ENCODE results near the gene TFCP2L1. TPM values are rescaled to one million over a fixed set of nuclear protein-coding genes. Genes with fewer than 3 reads are reported as not detected.
"Not testable (repeated sequence)": the region's sequence is repeated elsewhere in the genome, so short reads cannot be mapped to it uniquely, and the experiment has no call there.

Gene TFCP2L1
- total RNA-seq, 1 donor from 2014 or later: 15.7 TPM

DNA sequence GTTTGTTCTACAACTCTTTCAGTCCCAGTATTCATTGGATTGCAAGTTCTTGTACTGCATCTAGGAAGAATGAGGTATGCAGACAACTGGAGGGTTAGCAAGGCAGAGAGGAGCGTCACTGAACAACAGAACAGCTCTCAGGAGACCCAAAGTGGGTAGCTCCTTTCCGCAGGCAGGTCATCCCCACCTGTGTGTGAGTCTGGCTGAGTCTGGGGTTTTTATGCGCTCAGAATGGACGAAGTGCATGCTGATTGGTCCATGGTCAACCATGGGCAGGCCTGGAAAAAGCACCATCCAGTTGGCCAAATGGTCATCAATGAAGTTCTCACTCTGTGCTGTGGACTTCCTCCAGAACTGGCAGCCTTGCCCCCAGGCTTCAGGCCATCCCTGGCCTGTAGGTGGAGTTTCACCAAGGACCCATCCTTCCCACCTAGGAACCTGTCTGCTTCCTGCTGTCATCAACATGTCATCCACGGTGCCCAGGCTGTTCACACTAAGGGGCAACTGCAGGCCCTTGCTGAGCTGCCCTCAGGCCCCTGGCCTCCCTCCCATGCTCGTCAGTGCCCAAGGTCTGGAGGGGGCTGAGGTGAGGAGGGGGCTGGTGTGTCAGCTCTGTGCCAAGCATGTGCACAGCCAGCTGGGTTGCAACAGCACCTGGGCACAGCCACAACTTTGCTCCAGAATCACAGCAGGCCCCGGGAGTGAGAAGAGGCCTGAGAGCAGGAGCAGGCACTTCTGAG, 11.1 kb upstream of the TFCP2L1 start:
- DNase-seq (ENCODE audit: low spot score): no peak

DNA sequence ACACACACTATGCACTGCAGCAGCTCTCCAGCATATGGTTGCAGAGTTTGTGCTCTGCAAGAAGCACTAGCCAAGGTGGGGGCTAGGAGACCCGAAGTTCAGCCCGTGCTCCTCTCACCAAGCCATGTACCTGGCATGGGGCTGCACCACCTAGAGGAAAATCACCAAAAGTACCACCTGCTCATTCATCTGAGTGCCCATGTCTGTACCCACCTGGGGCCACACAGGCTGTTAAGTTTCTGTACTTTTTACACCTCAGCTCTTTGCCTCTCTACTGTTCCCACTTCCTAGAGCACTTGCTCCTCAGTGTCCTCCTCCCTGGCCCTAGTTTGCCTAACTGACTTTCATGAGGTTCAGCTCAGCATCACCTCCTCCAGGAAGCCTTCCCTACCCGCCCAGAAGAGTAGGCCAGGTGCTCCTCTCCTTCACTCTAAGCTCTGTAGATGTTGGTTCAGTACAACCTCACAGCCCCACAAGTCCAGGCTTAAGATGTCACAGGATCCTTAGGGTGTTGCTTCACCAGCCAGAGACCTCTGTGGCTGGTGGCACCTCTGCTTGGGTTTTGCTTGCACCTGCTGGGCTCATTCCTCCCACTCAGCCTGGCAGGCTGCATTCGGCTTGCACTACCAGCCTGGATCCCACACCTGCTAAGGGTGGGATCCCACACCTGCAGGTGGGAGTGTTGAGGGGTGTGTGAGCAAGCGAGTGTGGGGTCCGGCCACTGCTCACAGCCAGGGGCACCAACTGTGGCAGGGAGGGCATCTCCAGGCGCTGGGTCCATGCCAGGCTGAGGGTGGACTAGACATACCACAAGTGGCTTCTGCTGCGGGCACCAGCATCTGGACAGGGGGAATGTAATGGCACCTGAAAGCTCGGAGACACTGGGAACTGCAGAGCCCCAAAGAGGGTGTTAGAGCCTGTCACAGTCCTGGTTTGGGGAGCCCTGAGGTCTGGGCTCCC, 10.2 kb upstream of the TFCP2L1 start:
- no peak for DNase-seq (ENCODE audit: low spot score)

GRCh38 chr2:121293450-121294325, 8.7 kb upstream of the TFCP2L1 start:
- no peak for DNase-seq (ENCODE audit: low spot score)

- no peak for DNase-seq (ENCODE audit: low spot score)
Measured at GRCh38 chr2:121291251-121291580, 6.2 kb upstream of the TFCP2L1 start.

DNA sequence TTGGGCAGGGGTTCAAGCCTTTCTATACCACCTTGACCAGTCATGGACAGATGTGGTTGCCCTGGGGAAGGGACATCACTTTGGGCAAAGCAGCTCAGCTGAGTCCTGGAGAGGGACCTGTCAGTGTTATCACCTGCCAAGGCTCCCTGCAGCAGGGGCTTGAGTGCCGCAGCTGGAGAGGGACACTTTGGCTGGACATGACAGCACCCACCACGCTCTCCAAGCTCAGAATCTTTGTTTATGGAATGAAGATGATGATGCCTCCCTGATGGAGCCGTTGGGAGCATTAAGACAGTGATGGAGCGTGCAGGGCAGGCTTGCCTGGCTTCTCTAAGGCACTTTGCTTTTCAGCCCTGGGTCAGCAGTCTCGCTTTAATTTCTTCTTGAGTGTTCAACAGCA, 4.3 kb upstream of the TFCP2L1 start:
- DNase-seq (ENCODE audit: low spot score): no peak

- no peak for DNase-seq (ENCODE audit: low spot score)
Measured at GRCh38 chr2:121288454-121289231, 3.6 kb upstream of the TFCP2L1 start.

GRCh38 chr2:121287956-121288355, 3.0 kb upstream of the TFCP2L1 start:
- DNase-seq (ENCODE audit: low spot score): no peak

DNA sequence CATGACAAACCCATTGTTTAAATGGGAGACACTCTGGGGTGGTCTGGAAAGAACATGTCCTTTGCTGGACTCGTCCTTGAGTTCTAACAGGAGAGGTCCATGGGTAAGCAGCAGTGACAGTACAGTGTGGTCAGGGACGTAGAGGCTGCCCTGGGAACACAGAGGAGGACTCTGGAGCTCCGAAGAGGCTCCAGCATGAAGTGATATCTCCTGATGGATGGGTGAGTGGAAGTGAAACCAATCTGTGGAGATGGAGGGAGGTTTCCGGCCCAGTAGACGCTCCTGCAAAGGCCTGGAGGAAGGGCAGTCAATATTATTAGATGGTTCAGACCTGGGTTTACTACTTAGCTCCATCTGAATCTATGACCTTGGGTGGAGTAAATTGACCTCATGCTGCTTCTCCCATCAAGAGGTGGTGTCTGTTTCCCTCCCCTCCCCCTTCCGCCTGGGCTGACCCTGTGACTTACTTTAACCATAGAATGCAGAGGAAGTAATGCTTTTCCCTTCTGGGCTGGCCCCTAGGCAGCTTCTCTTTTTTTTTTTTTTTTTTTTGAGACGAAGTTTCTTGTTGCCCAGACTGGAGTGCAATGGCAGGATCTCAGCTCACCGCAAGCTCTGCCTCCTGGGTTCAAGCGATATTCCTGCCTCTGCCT, 2.3 kb upstream of the TFCP2L1 start:
- no peak for DNase-seq (ENCODE audit: low spot score)

DNA sequence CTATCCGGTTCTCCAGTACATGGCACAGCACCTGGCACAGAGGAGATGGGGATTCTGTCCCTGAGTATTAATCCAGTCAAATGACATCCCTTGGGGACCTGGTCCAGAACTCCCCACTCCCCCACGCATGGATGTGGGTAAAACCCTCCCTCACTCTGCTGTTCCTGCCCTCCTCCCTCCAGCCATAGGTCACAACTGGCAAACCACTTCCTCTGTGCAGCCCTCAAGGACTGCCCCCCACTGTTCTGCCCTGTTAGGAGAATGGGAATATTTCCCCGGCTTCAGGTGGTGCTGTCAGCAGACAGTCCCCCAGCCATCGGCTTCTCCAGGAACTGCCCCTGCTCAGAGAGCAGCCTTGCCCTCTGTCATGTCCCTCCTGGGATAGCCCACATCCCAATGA, 1.5 kb upstream of the TFCP2L1 start:
- no peak for DNase-seq (ENCODE audit: low spot score)

DNA sequence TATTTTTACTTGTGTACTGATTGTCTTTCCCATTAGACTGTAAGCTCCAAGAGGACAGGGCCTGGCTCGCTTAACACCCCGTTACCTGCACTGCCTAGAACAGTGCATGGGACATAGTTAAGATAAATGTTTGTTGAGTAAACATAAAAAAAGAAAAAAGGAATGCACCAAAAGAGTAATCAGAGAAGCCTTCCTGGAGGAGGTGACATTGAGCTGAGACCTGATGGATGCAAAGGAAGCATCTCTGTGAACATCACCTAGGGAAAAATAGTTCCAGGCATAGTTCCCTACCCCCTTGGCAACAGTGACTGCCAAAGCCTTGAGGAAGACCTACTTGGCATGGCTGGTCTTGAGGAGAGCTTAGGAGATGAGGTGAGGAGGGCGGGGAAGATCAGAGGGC, 924 bp upstream of the TFCP2L1 start:
- no peak for DNase-seq (ENCODE audit: low spot score)

- DNase-seq (ENCODE audit: low spot score): no peak
Measured at GRCh38 chr2:121283670-121284462, 1.1 kb downstream of the TFCP2L1 start.

- no peak for DNase-seq (ENCODE audit: low spot score)
Measured at GRCh38 chr2:121282800-121283385, 2.1 kb downstream of the TFCP2L1 start.

DNA sequence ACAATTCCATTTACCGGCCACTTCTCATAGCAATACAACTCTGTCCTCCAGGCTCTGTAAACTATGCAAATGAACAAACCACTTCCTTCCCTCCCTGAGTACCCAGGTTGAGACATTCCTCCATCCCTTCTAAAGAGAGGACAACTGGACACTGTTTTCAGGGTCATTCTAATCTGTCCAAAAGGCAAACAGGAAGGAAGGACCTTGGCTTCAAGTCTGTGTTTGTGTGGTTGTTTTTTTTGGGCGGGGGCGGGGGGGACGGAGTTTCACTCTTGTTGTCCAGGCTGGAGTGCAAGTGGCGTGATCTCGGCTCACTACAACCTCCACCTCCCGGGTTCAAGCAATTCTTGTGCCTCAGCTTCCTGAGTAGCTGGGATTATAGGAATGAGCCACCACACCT, 3.3 kb downstream of the TFCP2L1 start:
- no peak for DNase-seq (ENCODE audit: low spot score)

GRCh38 chr2:121281107-121281506, 3.9 kb downstream of the TFCP2L1 start:
- no peak for DNase-seq (ENCODE audit: low spot score)

DNA sequence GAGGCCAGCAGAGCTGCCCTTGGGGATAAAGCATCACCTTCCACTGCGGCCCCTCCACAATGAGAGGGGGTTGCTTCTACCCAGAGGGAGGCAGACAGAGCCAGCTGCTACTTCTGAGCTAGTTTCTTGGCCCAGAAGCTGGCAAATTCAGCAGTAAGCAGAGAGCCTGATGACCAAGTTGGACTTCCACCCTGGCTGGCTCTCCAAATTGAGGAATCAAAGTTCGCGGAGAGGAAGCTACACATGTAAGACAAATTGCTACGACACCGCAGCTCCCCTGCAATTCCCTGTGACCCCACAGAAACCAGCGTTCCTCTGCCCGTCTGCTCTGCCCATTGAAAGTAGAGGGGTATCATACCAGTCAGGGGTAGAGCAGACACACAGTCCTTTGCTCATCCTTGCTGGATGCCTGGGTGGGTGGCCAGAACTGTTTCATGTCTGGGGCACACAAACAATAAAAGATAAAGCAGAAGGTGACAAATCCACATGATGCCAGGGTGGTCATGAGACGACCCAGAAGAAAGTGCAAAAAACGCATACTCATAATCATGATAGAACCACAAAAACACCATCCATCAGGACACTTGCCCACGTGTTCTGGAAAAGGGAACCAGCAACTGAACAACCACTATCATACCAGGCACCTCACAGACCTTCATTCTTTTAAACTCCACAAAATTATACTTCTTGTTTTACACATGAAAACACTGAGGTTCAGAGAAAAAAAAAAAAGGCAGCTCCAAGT, 5.4 kb downstream of the TFCP2L1 start:
- no peak for DNase-seq (ENCODE audit: low spot score)

DNA sequence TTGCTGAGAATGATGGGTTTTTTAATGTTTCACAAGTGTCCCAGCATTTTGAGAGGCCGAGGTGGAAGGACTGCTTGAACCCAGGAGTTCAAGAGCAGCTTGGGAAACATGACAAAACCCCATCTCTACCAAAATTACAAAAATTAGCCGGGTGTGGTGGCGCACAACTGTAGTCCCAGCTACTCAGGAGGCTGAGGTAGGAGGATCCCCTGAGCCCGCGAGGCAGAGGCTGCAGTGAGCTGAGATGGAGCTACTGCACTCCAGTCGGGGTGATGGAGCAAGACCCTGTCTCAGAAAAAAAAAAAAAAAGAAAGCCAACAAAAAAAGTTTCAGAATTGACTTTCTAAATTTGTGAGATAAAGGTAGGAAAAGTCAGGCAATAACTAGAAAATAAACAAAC, 8.7 kb downstream of the TFCP2L1 start:
- no peak for DNase-seq (ENCODE audit: low spot score)

GRCh38 chr2:121273116-121273515, 11.9 kb downstream of the TFCP2L1 start:
- no peak for DNase-seq (ENCODE audit: low spot score)

DNA sequence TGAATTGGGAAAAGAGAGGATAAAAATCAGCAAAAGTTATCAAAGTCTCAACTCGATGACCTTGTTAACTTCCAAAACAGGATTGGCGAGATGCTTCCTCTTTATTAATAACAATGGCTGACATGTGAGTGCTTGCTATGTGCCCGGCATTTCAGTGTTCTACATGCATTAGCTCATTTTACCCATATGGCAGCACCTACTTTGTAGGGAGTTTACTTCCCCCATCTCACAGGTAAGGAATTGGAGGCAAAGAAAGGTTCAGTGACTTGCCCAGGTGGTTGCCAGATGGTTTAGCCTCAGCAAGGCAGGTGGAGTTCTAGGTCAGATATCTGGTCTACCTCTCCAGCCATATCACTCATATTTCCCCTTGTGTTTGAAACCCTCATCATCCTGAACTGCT, 12.4 kb downstream of the TFCP2L1 start:
- DNase-seq (ENCODE audit: low spot score): no peak

DNA sequence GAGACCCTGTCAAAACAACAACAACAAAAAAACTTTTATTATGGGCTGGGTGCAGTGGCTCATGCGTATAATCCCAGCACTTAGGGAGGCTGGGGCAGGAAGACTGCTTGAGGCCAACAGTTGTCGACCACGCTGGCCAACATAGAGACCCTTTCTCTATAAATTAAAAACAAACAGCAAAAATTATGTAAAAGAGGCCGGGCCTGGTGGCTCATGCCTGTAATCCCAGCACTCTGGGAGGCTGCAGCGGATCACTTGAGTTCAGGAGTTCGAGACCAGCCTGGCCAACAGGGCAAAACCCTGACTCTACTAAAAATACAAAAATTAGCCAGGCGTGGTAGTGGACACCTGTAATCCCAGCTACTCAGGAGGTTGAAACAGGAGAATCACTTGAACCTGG, 15.6 kb downstream of the TFCP2L1 start:
- DNase-seq (ENCODE audit: low spot score): not testable (repeated sequence)

All from ureter (tissue), 1 donor.